Heart left ventricle (tissue), 16 donors: Measurements from ENCODE around the gene C2CD3. TPM values are rescaled to one million over a fixed set of nuclear protein-coding genes. Genes with fewer than 3 reads are reported as not detected.

Experiments used
- ATAC-seq, 4 donors: fragments of 200-7000 bp; cut with Tn5 transposase; one replicate each; pipeline ENCODE4 v1.9.1; 2020 to 2022; ENCODE audit warnings: moderate library complexity in 4 of 4, mild to moderate bottlenecking in 3 of 4, moderate number of reproducible peaks in 1 of 4
- DNase-seq, 5 donors: peaks; one replicate each; pipeline ENCODE4 v3.0.0-alpha.2; 2020
- H3K27ac ChIP-seq, 12 donors: fragments of 200-600 bp; sonication (generic) in 4 of 12; one replicate each; pipeline versions ENCODE4 v1.5.0 to v1.8.0; 2016 to 2022; ENCODE audit warnings: mild to moderate bottlenecking in 2 of 12
- H3K27me3 ChIP-seq, 9 donors: fragments of 200-600 bp; sonication (generic) in 2 of 9; one replicate each; pipeline versions ENCODE4 v1.5.1 to v1.8.0; 2016 to 2022; ENCODE audit warnings: mild to moderate bottlenecking in 3 of 9
- H3K36me3 ChIP-seq, 9 donors: fragments of 200-600 bp; sonication (generic) in 2 of 9; one replicate each; pipeline versions ENCODE4 v1.5.0 to v1.8.0; 2018 to 2022; ENCODE audit warnings: mild to moderate bottlenecking in 2 of 9
- H3K4me1 ChIP-seq, 12 donors: fragments of 200-600 bp; sonication (generic) in 4 of 12; one replicate each; pipeline versions ENCODE4 v1.5.0 to v1.8.0; 2016 to 2022; ENCODE audit warnings: mild to moderate bottlenecking in 3 of 12
- H3K4me3 ChIP-seq, 12 donors: fragments of 200-600 bp; sonication (generic) in 4 of 12; one replicate each; pipeline versions ENCODE4 v1.5.0 to v1.8.0; 2017 to 2022; ENCODE audit warnings: mild to moderate bottlenecking in 9 of 12, moderate library complexity in 4 of 12
- H3K9me3 ChIP-seq, 12 donors: fragments of 200-600 bp; sonication (generic) in 4 of 12; one replicate each; pipeline versions ENCODE4 v1.5.0 to v1.8.0; 2016 to 2022; ENCODE audit warnings: mild to moderate bottlenecking in 1 of 12
- CTCF ChIP-seq, 12 donors: fragments of 200-600 bp; sonication (generic) in 4 of 12; IDR thresholded peaks; one replicate each; pipeline versions ENCODE4 v1.5.0 to v1.8.0; 2018 to 2022; ENCODE audit warnings: antibody characterized with exemption in 12 of 12, mild to moderate bottlenecking in 5 of 12
- POLR2A ChIP-seq, 2 donors: fragments of 450-650 bp; IDR thresholded peaks; one replicate each; pipeline ENCODE4 v1.6.1; 2017; ENCODE audit warnings: antibody characterized with exemption in 2 of 2, mild to moderate bottlenecking in 2 of 2, moderate library complexity in 2 of 2
- WGBS, 4 donors: extraction: QIAGEN DNeasy Blood & Tissue Kit in 2 of 4; methylation state at CpG; one replicate each; pipeline versions ENCODE4 v1.1.5 to v1.1.7; 2013 to 2018; 5-methylcytosine and 5-hydroxymethylcytosine counted together
- intact Hi-C, 10 donors: fragments of 100-400 bp; cut with DNase I; formaldehyde crosslinking; loops; one replicate each; pipeline versions ENCODE4 v1.11.1 to v1.14.2; 2022
- polyA plus RNA-seq, 2 donors: library from polyadenylated mRNA; stranded (reverse); fragments of 200-250 nt; gene quantifications; one replicate each; pipeline ENCODE4 v1.2.3, GENCODE V29; 2013
- total RNA-seq, 9 donors: library from RNA; depleted of rRNA in 2 of 9; stranded (reverse); fragments of >200 nt in 2 of 9; fragmentation: NEBNext Ultra II Directional in 3 of 9; extraction: Animal tissue kit (Norgen Biotek cat#: 25700) in 3 of 9; gene quantifications; one replicate each; pipeline versions ENCODE4 v1.1.0 to v1.2.4, GENCODE V29; 2016 to 2023
- donor health status: ischemic (EF 13 %, LVEDD 7.1; RV severe dilation, severe dysfunction).
- donor health status: healthy with polysubstance abuse.
- donor health status: DM: no; HTN: yes; CAD: no.
- donor health status: DM: no; HTN: no; CAD: no.
- donor health status: ischemic (EF 25% LVEDD 6.9; RV normal size, moderate dysfunction).
- donor health status: ischemic (EF 25% LVEDD 5.7; RV mildly dilated, moderate dysfunction).
- donor health status: healthy.
- donor health status: DM: yes; HTN: yes; CAD: no.
- donor health status: ischemic (EF 35%, LVEDD 5.7; RV mildly dilated, moderate dysfunction).
- donor health status: nonischemic (EF 11% LVEDD 7.7; RV severe dilation, severe dysfunction).
- donor health status: DM: yes; HTN: yes; CAD: no.
- donor health status: PGD.
- donor health status: ischemic (EF 29% LVEDD 5.4; RV normal size, mild dysfunction).
- donor health status: nonischemic (EF 23%, LVEDD 6.1; RV moderate dilation, normal function).

Gene C2CD3
- total and polyA plus RNA-seq, 11 donors: 6.5 to 18.7 (median 12.5) TPM

GRCh38 chr11:74002832-74003231, 168.0 kb downstream of the C2CD3 start:
- no peak overlapping the region for H3K4me3 ChIP-seq
- H3K36me3 ChIP-seq: peaks cover 0 to 31% (median 21%) of the 10 kb centered on the region in 9 donors
- no peak for TF ChIP-seq POLR2A (IDR thresholded peaks at IDR 0.05)
- no peak for TF ChIP-seq CTCF (IDR thresholded peaks at IDR 0.05)
- DNase-seq (no peak), ATAC-seq (no peak)
- H3K27ac ChIP-seq: no peak overlapping the region
- whole genome bisulfite sequencing, 4 donors: 94 to 99% (median 97%) methylated on average over 4 of the region's 4 CpGs
- no peaks in the 10 kb centered on the region for H3K27me3 ChIP-seq
- intact Hi-C loops: no loop called here
- peaks cover 0 to 8% (median 0%) of the 10 kb centered on the region in 12 donors for H3K4me1 ChIP-seq
- H3K9me3 ChIP-seq: no peaks in the 10 kb centered on the region

- WGBS, 4 donors: 80 to 90% (median 85%) methylated on average over 6 to 7 of the region's 7 CpGs
- H3K36me3 ChIP-seq: peaks cover 0 to 31% (median 21%) of the 10 kb centered on the region in 9 donors
- H3K9me3 ChIP-seq: no peaks in the 10 kb centered on the region
- peaks cover 0 to 6% (median 0%) of the 10 kb centered on the region in 12 donors for H3K4me1 ChIP-seq
- intact Hi-C loops: no loop called here
- no peak overlapping the region for H3K4me3 ChIP-seq
- TF ChIP-seq CTCF (IDR thresholded peaks at IDR 0.05) (no peak), POLR2A (IDR thresholded peaks at IDR 0.05) (no peak)
- ATAC-seq (no peak), DNase-seq (no peak)
- H3K27me3 ChIP-seq: no peaks in the 10 kb centered on the region
- no peak overlapping the region for H3K27ac ChIP-seq
Measured at GRCh38 chr11:74001822-74002286, 168.9 kb downstream of the C2CD3 start.

GRCh38 chr11:74000307-74001133, 170.3 kb downstream of the C2CD3 start:
- ATAC-seq: no peak
- H3K4me3 ChIP-seq: no peak overlapping the region
- TF ChIP-seq POLR2A (IDR thresholded peaks at IDR 0.05): no peak
- TF ChIP-seq CTCF (IDR thresholded peaks at IDR 0.05): no peak
- H3K36me3 ChIP-seq: peaks cover 0 to 31% (median 21%) of the 10 kb centered on the region in 9 donors
- no peak overlapping the region for H3K27ac ChIP-seq
- no peak for DNase-seq
- H3K27me3 ChIP-seq: no peaks in the 10 kb centered on the region
- intact Hi-C loops: no loop called here
- WGBS, 4 donors: 84 to 91% (median 90%) methylated on average over 14 of the region's 14 CpGs
- H3K9me3 ChIP-seq: no peaks in the 10 kb centered on the region
- peaks cover 0 to 8% (median 0%) of the 10 kb centered on the region in 12 donors for H3K4me1 ChIP-seq

GRCh38 chr11:73999581-74000306, 171.1 kb downstream of the C2CD3 start:
- WGBS, 4 donors: 86 to 93% (median 89%) methylated on average over 8 of the region's 8 CpGs

More at GRCh38 chr11:73999581-74000306, 171.1 kb downstream of the C2CD3 start:
- Histone ChIP-seq H3K27ac (no peak overlapping the region), H3K27me3 (no peaks in the 10 kb centered on the region), H3K4me1 (peaks cover 0 to 14% (median 0%) of the 10 kb centered on the region in 12 donors), H3K4me3 (no peak overlapping the region), H3K9me3 (no peaks in the 10 kb centered on the region), H3K36me3 (peaks cover 0 to 31% (median 18%) of the 10 kb centered on the region in 9 donors)
- intact Hi-C loops: no loop called here
- TF ChIP-seq CTCF (IDR thresholded peaks at IDR 0.05) (no peak), POLR2A (IDR thresholded peaks at IDR 0.05) (no peak)
- DNase-seq (no peak), ATAC-seq (no peak)
